Uterus (tissue), 4 donors: ENCODE results near the gene SNX14. TPM values are rescaled to one million over a fixed set of nuclear protein-coding genes. Genes with fewer than 3 reads are reported as not detected.

ENCODE experiments used
- DNase-seq, 2 donors: peaks; one replicate each; pipeline ENCODE4 v3.0.0-alpha.2; 2019 to 2020
- H3K27ac ChIP-seq, 2 donors: fragments of 200-600 bp; sonication (generic); 1 replicate in 1 of 2; 2 replicates in 1 of 2; pipeline ENCODE4 v1.5.1; 2016 to 2018
- H3K27me3 ChIP-seq, 2 donors: fragments of 200-600 bp; sonication (generic); one replicate each; pipeline ENCODE4 v1.5.1; 2018 to 2019; ENCODE audit warnings: control low read depth in 1 of 2
- H3K36me3 ChIP-seq, 2 donors: fragments of 200-600 bp; sonication (generic); one replicate each; pipeline ENCODE4 v1.5.1; 2019; ENCODE audit warnings: control low read depth in 1 of 2
- H3K4me1 ChIP-seq, 2 donors: fragments of 200-600 bp; sonication (generic); one replicate each; pipeline ENCODE4 v1.5.1; 2018 to 2019; ENCODE audit warnings: control low read depth in 1 of 2
- H3K4me3 ChIP-seq, 2 donors: fragments of 200-600 bp; sonication (generic); 1 replicate in 1 of 2; 2 replicates in 1 of 2; pipeline ENCODE4 v1.5.1; 2018 to 2019; ENCODE audit warnings: mild to moderate bottlenecking in 1 of 2
- H3K9me3 ChIP-seq, 2 donors: fragments of 200-600 bp; sonication (generic); one replicate each; pipeline ENCODE4 v1.5.1; 2019; ENCODE audit warnings: control low read depth in 1 of 2
- POLR2A ChIP-seq, 2 donors: fragments of 450-650 bp; IDR thresholded peaks; one replicate each; pipeline ENCODE4 v1.6.1; 2016; ENCODE audit warnings: antibody characterized with exemption in 2 of 2, mild to moderate bottlenecking in 1 of 2, moderate library complexity in 1 of 2
- intact Hi-C: fragments of 100-400 bp; cut with DNase I; formaldehyde crosslinking; loops from one replicate; pipeline ENCODE4 v1.15.1; 2023; ENCODE audit warnings: low total_unique reads
- total RNA-seq, 4 donors: library from RNA; depleted of rRNA in 3 of 4; stranded (reverse); fragments of >200 nt in 3 of 4; gene quantifications; one replicate each; pipeline versions ENCODE4 v1.1.0 to v1.2.4, GENCODE V29; 2014 to 2023
- TF ChIP-seq, protein P1 (sequence below), 4 experiments: fragments of 200-600 bp in 2 of 4; fragments of 450-650 bp in 2 of 4; sonication (generic) in 2 of 4; IDR thresholded peaks; one replicate each; pipeline ENCODE4 v1.5.1; 2016 to 2019; ENCODE audit warnings: antibody characterized with exemption in 4 of 4, mild to moderate bottlenecking in 2 of 4, moderate library complexity in 1 of 4
- donor health status: DM: yes; HTN: yes; CAD: no.

The SNX14 gene
- total RNA-seq, 4 donors from 2014 or later = 41.8 to 174 (median 81.3) TPM

DNA sequence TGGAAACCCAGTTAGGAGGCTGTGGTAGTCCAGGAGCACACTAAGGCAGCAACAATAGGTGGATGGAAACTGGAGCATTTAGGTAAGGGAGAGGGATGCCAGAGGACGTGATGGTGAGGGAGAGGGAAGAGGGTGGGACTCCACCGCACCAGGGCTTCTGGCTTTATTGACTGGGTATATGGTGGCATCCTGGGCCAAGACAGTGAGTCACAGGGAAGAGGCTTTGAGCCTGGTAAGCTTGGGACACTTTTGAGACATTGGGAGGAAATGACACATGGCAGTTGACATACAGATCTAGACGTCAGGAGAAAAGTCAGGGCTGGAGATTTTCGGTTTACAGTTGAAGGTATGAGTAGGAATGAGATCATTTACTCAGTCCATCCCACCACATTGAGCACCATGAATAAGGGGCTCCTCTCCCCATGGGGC, 128.9 kb downstream of the SNX14 start:
- TF ChIP-seq POLR2A (IDR thresholded peaks at IDR 0.05) = no peak
- intact Hi-C loops = no loop called here
- Histone ChIP-seq H3K9me3 (no peaks in the 10 kb centered on the region), H3K27me3 (no peaks in the 10 kb centered on the region), H3K36me3 (no peaks in the 10 kb centered on the region), H3K27ac (peak overlapping the region; percentile 53 to 85), H3K4me1 (peaks cover 8 to 29% of the 10 kb centered on the region in 2 donors), H3K4me3 (no peak overlapping the region)
- DNase-seq = no peak

DNA sequence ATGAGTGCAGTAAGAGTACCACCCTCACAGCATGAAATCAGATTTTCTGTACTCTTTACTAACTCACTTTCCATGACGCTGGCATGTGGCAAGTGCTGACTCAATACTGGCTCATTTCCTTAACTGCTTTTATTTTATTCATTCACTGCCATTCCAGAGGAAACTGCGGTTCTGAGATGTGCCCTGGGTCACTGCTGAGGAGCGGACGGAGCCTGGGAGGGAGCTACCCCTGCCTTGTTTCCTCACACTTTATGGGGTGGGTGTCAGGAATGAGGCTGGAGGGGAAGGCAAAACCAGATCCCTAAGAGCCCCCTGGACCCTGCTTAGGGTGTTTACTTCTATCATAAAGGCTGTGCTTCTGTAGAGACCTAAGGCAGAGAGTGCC, 129.4 kb downstream of the SNX14 start:
- DNase-seq = peak; percentile 36 to 43
- Histone ChIP-seq H3K9me3 (no peaks in the 10 kb centered on the region), H3K4me3 (no peak overlapping the region), H3K27me3 (no peaks in the 10 kb centered on the region), H3K27ac (peak overlapping the region; percentile 53 to 85), H3K4me1 (peaks cover 8 to 31% of the 10 kb centered on the region in 2 donors), H3K36me3 (no peaks in the 10 kb centered on the region)
- intact Hi-C loops = no loop called here
- TF ChIP-seq POLR2A (IDR thresholded peaks at IDR 0.05) = no peak
- TF ChIP-seq, protein P1, sequence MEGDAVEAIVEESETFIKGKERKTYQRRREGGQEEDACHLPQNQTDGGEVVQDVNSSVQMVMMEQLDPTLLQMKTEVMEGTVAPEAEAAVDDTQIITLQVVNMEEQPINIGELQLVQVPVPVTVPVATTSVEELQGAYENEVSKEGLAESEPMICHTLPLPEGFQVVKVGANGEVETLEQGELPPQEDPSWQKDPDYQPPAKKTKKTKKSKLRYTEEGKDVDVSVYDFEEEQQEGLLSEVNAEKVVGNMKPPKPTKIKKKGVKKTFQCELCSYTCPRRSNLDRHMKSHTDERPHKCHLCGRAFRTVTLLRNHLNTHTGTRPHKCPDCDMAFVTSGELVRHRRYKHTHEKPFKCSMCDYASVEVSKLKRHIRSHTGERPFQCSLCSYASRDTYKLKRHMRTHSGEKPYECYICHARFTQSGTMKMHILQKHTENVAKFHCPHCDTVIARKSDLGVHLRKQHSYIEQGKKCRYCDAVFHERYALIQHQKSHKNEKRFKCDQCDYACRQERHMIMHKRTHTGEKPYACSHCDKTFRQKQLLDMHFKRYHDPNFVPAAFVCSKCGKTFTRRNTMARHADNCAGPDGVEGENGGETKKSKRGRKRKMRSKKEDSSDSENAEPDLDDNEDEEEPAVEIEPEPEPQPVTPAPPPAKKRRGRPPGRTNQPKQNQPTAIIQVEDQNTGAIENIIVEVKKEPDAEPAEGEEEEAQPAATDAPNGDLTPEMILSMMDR (IDR thresholded peaks at IDR 0.05) = no peak

- intact Hi-C loops = no loop called here
- peaks cover 10 to 36% of the 10 kb centered on the region in 2 donors for H3K4me1 ChIP-seq
- no peaks in the 10 kb centered on the region for H3K27me3 ChIP-seq
Measured at GRCh38 chr6:85463621-85464259, 129.9 kb downstream of the SNX14 start.

DNA sequence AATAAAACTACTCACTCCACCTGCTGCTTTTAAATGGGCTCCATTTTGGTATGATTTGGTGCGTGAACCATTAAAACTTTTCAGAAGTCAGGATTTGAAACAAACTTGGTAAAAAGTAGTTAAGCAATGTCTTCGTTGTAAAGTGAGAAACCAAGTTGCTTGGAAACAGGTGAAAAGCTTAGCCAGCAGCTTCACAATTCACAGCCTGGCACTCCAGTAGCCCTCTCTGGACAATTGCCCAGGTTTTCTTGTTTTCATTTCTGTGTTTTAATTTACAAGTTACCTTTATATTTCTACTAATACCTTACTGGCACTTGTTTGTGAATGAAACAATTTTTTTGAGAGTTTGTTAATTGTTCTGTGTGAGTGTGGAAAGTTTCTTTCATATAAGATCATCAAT, 131.0 kb downstream of the SNX14 start:
- TF ChIP-seq POLR2A (IDR thresholded peaks at IDR 0.05) = no peak
- TF ChIP-seq, protein P1 (IDR thresholded peaks at IDR 0.05) = no peak
- no peaks in the 10 kb centered on the region for H3K27me3 ChIP-seq
- intact Hi-C loops = no loop called here
- H3K4me1 ChIP-seq = peaks cover 21 to 44% of the 10 kb centered on the region in 2 donors
- no peaks in the 10 kb centered on the region for H3K9me3 ChIP-seq
- DNase-seq = no peak
- H3K4me3 ChIP-seq = no peak overlapping the region
- H3K27ac ChIP-seq = peak overlapping the region; percentile 80 to 85
- no peaks in the 10 kb centered on the region for H3K36me3 ChIP-seq

More at GRCh38 chr6:85463621-85464259, 129.9 kb downstream of the SNX14 start:
- peak overlapping the region in 1 of 2 donors; percentile 85 for H3K27ac ChIP-seq
- no peaks in the 10 kb centered on the region for H3K36me3 ChIP-seq
- TF ChIP-seq, protein P1 (IDR thresholded peaks at IDR 0.05) = no peak
- TF ChIP-seq POLR2A (IDR thresholded peaks at IDR 0.05) = no peak
- DNase-seq = no peak
- no peaks in the 10 kb centered on the region for H3K9me3 ChIP-seq
- H3K4me3 ChIP-seq = no peak overlapping the region

GRCh38 chr6:85461798-85462170, 131.9 kb downstream of the SNX14 start:
- no peaks in the 10 kb centered on the region for H3K36me3 ChIP-seq
- H3K9me3 ChIP-seq = no peaks in the 10 kb centered on the region
- H3K4me3 ChIP-seq = no peak overlapping the region
- H3K27ac ChIP-seq = peak overlapping the region; percentile 80 to 85
- intact Hi-C loops = no loop called here
- peaks cover 25 to 44% of the 10 kb centered on the region in 2 donors for H3K4me1 ChIP-seq
- TF ChIP-seq POLR2A (IDR thresholded peaks at IDR 0.05) = no peak
- TF ChIP-seq, protein P1 (IDR thresholded peaks at IDR 0.05) = no peak
- H3K27me3 ChIP-seq = no peaks in the 10 kb centered on the region
- no peak for DNase-seq
